COR-L47 (cell line): ENCODE data around the gene MERTK.
A peak's percentile ranks its signal among the peaks of the same experiment; 100 is the strongest.
"Not testable (repeated sequence)": the region's sequence is repeated elsewhere in the genome, so short reads cannot be mapped to it uniquely, and the experiment has no call there.

ENCODE experiments used
- DNase-seq: peaks from one replicate; lab custom pipeline; 2025; lab: John Stamatoyannopoulos, UW

MERTK gene

DNA sequence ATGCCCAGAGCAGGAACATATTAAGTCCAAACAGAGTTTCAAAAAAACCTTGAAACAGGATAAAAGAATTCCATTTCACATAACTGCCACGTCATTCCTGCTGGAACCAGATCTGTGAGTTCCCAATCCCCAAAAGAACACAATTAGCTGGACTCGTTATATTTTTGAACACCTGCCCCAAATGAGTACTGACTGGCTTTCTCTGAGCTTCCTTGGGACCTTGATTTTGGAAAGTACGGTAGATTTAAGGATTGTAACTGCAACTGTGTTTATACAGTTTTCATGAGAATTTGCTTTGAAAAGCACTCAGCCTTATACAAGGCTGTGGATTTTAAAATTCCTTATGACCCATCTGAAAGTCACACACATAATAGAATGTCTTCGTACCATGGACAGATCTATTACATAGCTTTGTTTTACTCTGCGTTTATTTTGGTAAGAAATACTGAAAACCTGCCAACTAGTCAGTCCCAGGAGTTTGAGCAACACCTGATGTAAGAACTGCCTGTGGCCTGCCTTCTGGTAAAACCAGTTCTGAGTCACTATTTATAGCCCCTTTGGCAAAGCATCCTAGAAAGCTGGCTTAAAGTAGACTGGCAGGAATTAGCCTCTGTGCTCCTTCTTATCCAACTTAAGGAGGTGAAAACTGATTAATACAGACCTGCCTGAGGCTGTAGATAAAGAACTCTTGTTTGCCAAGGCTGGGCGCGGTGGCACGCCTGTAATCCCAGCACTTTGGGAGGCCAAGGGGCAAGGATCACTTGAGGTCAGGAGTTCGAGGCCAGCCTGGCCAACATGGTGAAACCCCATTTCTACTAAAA, 48.1 kb downstream of the MERTK start:
- DNase-seq: peak; percentile 36

DNA sequence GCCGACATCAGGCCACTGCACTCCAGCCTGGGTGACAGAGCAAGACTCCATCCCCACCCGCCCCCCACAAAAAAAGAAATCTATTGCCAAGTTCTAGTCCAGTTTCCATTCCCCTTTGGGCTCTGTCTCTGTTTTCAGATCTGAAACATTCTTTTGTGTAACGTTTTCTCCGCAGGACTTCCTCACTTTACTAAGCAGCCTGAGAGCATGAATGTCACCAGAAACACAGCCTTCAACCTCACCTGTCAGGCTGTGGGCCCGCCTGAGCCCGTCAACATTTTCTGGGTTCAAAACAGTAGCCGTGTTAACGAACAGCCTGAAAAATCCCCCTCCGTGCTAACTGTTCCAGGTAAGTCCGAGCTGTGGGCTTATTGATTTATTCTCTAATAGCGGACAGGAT, 48.8 kb downstream of the MERTK start:
- no peak for DNase-seq

DNA sequence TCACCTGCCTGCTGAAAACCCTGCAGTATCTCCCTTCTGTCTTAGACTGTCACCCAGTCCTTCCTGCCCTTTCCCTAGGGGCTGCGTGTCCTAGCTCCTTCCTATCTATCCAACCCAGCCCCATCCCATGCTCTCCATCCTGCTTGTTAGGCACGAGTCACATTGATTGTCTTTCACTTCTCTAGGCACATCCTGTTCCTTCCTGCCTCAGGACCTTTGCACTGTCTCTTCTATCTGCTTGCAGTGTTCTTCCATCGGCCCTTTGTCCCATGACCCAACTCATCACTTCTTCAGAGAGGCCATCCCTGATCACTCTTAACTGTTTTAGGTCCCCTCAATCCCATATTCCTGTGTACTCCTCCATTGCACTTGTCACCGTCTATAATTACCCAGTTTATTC, 50.4 kb downstream of the MERTK start:
- DNase-seq: no peak

DNA sequence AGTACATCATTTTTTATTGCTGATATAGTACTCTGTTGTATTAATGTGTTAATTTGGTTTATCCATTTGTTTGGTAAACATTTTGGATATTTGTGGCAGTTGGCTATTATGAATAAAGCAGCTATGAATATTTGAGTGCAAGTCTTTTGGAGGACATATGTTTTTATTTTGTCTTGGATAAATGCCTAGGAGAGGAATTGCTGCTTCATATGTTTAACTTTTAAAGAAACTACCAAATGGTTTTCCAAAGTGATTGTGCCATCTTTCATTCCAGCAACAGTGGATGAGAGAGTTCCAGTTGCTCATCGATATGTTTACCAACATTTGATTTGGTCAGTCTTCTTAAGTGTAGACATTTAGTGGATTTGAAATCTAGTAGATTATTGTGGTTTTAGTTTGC, 51.8 kb downstream of the MERTK start:
- DNase-seq: no peak

DNA sequence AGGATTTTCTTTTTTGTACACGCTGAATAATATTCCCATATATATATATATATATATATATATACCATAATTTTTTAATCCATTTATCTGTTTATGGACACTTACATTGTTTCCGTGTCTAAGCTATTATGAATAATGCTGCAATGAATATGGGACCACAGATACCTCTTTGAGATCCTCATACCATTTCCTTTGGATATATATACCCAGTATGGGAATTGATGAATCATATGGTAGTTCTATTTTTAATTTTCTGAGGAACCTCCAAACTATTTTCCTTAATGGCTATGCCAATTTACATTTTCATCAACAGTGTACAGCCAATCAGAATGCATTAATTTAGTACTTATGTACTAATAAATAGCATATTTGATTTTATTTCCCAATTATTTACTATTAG, 53.1 kb downstream of the MERTK start:
- DNase-seq: no peak

DNA sequence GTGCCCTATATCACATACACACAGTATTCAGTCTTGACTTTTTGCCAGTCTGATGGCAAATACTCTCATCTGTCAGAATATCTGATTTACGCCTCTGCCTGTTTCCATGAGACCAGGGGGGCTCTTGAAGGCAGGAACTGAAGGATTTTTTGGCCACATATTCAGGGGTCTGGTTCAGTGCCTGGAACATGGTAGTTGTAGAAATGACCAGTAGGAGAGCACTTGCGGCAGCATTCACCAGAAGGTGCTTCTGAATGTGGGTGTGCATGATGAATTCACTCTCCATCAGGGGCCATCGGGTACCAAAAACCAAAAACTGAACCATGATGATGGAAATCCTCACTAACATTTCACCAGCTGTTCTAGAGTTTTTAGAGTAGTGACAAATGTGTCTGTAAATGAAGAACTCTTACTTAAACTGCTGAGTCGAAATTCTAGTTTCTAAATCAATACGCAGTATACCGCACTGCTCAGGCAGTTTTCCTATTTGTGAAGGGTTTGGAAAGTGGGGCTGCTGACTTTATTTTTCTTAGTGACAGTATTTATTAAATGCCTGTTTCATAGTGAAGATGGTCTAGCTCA, 54.6 kb downstream of the MERTK start:
- DNase-seq: no peak

DNA sequence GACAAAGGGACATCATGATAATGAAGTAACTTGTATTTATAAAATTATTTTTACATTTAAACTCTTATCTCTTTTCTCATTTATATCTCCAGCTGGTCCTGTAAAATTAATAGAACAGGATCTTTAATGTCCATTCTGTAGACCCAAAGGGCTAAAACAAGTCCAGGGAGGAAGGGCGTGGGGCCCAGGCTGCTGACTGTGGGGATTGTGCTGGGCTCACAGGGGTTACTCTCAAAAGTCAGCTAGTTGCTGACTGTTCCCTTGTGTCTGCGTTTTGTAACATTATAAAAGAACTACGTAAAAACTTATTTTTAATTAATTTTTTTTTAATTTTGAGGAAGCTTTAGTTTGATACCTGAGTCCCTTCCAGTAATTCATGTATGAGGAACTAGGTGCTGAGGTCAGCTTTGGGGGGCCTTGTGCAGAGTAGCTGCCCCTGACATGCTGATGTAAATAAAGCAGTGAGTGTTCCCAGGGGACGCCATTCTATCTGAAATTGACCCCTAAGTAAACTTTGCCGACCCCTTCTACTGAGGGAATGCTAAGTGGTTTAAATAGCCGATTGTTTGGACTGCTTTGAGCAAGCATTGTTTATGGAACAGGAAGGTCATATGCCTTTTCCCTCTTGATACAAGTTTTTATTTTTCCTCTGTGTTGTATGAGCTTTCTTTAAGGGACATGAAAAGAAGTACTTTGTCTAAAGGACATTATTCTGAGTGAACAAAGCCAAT, 56.4 kb downstream of the MERTK start:
- DNase-seq: no peak

DNA sequence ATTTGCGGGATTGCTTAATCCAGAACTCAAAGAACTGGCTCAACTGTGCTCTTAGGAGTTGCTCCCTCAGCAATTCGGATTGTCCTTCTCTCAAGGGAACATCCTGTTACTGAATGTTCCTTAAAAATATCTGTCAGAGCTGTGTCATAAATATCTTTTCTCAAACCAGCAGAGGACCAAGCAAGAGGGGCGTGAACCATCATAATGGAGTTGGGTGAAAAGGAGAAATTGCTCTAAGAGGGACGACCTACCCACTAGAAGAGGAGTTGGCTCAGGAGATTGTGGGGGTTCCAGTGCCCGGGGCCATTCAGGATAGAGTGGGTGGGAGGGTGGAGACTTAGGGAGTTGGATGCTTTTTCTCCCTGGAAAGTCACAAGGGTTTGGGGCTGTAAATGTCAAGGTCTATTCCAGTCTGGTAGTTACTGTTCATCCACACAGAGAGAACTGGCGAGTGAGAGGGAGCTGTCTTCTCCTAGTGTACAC, 59.5 kb downstream of the MERTK start:
- DNase-seq: no peak

DNA sequence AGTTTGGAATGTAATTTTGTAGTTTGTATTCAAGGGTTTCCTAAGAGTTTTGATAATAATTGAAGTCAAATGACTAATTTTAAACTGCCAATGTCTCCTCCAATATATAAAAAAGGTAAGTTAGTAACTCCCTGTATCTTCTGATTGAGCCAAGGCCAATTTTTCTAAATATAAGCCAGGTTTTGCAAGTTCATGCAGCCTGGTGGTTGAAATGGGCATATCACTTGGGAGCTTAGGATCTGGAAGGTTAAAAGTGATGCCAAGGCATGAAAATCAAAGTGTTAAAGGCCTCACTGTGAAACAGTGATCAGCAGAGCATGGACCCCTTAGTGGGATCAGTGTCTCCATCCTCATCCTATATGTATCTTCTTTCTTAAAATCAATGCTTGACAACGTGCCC, 60.5 kb downstream of the MERTK start:
- no peak for DNase-seq

DNA sequence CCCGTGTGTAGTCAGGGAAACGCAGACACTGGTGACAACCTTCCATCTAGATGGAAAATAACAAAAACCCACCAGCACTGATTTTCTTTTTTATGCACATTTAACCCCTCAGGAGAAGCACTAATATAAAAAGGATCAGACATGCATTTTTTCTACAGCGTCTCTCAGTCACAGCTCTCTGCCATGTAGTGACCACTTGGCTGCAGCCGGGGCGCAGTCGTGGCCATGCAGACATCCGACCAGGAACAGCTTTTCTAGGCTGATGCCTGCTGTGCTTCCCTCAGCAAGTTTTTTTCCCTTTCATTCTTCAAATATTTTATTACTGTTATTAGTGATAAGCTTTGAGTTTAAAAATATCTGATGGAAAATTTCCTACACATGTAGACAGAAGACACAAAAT, 63.3 kb downstream of the MERTK start:
- no peak for DNase-seq

DNA sequence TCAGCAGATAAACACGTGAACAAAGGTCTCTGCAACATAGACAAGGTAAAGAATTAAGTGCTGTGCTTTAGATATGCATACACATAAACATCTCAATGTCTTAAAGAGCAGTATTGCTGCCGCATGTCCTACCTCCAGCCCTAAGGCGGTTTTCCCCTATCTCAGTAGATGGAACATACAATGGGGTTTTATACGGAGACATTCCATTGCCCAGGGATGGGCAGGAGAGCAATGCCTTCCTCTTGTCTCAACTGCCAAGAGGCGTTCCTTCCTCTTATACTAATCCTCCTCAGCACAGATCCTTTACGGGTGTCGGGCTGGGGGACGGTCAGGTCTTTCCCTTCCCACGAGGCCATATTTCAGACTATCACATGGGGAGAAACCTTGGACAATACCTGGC, 64.7 kb downstream of the MERTK start:
- not testable (repeated sequence) for DNase-seq

DNA sequence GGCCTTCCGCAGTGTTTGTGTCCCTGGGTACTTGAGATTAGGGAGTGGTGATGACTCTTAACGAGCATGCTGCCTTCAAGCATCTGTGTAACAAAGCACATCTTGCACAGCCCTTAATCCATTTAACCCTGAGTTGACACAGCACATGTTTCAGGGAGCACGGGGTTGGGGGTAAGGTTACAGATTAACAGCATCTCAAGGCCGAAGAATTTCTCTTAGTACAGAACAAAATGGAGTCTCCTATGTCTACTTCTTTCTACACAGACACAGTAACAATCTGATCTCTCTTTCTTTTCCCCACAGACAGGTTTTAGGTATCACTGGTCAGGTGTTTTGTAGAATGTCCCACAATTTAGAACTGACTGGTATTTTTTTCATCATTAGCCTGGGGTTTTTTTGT, 65.1 kb downstream of the MERTK start:
- not testable (repeated sequence) for DNase-seq

DNA sequence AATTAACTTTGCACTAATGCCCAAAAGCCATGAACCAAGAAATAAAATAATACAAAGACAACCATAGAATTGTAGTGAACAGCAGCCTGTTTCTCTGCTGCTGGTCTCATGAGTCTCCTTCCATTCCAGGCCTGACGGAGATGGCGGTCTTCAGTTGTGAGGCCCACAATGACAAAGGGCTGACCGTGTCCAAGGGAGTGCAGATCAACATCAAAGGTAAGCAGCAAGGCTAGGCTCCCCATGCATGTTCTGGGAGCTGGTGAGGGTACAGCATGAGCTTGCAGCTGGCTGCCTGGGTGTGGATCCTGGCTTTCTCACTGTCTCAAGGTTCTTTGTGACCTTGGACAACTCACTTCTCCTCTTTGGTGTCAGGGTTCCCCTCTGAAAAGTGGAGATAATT, 66.7 kb downstream of the MERTK start:
- DNase-seq: no peak

DNA sequence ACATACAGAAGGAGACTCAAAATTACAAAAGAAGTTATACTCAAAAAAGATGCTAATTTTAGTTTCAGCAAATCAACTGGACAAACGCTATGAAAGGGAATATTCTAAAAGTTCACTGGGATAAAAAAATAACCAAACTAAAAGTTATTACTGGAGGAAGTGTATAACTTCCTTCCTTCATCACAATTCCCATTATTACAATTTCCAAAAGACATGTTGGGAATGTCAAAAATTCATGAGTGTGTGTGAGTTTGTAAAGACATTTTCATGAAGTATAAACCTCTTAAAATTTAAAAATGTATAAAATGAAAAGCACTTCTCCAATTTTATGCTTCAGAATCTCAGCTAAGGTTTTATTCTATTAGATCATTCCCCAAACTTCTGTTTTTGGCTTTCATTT, 67.8 kb downstream of the MERTK start:
- DNase-seq: no peak

DNA sequence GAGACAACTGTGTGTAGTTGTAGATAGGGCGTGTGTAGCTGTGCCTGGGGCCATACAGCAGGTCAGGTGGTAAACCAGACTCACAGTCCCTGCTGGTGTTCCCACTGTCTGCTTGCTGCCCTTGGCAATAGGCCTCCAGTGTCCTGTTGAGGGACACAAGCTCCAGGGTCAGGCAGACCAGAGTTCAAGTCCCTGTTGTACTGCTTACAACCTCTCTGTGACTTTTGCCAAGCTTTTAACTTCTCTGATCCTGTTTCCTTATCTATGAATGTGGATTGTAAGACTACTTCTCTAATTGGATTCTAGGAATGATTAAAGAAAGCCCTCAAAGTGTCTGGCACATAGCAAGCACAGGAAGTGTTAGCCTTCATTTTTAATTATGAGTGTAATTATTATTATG, 68.6 kb downstream of the MERTK start:
- DNase-seq: no peak

DNA sequence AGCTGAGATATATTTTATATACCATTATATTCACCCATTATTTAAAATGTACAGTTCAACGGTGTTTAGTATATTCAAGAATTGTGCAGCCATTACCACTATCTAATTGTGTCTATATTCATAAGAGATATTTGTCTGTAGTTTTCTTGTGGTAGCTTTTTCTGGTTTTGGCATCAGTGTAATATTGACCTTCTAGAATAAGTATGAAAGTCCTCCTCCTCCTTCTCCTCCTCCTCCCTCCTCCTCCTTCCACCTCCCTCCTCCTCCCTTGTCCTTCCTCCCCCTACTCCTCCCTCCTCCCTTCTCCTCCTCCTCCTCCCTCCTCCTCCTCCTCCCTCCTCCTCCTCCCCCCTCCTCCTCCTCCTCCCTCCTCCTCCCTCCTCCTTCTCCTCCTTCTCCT, 72.0 kb downstream of the MERTK start:
- no peak for DNase-seq

DNA sequence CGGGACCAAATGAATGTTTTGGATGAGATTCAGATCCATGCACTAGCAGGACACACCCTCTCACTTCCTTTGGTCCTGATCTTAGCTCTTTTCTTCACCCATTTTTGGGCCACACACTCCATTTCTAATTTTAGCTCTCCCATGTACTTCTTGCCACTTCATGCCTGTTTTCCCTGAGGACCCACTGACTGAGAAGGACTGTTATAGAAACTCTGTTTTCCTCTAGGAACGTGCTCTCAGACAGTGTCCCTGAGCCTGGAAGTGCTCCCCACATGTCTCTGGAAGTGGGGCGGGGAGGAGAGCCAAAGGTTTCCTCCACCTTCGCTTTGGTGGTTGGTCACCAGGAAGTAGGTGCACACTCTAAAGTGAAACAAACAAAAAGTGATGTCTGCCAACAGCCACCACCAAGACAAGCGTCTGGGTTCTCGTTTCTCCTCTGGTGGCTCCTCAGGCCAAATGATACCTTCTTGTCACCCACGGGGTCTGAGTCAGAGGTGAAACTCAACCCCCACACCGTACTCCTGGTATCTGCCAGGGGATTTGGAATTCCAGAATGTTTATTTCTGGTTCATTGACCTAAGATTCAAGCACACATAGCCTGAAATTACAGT, 74.7 kb downstream of the MERTK start:
- no peak for DNase-seq

DNA sequence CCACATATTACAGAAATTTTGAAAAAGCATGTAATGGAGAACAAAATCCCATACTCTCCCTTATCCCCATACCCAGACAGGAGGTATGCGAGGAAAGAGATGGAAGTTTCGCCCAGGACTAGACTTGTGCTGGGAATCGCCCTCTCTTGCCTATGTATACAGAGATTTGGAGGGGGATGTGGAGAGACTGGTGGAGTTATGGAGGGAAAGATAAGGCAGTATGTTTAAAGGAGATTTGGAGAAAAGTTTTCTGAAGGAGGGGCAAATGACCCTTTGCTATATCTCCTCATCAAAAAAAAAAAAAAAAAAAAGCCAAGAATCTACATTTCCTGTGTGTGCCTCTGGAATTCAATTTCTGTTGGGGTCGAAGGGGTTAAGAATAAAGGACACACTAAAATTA, 75.3 kb downstream of the MERTK start:
- DNase-seq: no peak

DNA sequence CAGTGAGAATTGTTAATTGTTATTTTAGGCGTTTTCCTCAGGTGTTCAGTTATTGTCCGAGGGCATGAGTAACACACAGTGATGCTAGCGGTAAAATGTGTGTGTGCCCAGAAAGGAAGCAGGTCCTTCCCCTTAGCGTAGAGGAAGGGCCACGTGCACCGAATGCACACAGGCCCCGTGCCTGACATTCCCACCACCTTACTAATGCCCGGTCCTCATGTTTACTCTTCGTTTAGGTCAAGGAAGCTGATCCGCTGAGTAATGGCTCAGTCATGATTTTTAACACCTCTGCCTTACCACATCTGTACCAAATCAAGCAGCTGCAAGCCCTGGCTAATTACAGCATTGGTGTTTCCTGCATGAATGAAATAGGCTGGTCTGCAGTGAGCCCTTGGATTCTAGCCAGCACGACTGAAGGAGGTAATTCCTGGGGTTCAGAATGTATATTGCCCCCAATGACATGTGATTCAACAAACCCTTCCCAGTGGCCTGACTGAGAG, 76.7 kb downstream of the MERTK start:
- peak; percentile 44 for DNase-seq

DNA sequence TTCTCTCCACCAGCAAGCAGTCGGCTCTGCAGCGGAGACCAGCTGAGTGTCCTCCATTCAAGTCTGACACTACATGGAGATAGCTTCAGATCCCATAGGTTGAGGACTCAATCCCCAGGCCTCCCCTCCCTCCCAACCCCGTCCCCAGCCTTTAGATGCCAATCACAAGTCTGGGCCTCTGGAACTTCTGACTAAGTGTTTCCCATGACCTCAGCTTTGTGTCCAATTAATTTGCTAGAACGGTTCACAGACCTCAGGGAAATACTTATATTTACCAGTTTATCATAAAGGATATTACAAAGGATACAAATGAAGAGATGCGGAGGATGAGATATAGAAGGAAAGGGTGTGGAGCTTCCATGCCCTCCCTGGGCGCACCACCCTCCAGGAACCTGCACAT, 77.4 kb downstream of the MERTK start:
- DNase-seq: no peak

DNA sequence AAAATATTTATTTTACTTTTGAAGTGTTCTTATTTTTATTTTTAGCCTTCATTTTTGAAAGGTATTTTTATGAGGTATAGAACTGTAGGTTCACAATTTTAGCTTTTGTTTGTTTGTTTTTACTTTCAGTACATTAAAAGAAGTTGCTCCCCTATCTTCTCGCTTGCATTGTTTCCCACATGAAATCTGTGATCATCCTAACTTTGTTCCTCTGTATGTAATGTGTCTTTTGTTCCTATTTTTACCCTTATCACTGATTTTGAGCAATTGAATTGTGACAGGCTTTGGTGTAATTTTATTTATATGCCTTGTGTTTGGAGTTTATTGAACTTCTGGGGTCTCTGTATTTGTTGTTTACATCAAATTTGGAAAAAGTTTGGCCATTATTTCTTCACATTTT, 78.8 kb downstream of the MERTK start:
- DNase-seq: no peak

DNA sequence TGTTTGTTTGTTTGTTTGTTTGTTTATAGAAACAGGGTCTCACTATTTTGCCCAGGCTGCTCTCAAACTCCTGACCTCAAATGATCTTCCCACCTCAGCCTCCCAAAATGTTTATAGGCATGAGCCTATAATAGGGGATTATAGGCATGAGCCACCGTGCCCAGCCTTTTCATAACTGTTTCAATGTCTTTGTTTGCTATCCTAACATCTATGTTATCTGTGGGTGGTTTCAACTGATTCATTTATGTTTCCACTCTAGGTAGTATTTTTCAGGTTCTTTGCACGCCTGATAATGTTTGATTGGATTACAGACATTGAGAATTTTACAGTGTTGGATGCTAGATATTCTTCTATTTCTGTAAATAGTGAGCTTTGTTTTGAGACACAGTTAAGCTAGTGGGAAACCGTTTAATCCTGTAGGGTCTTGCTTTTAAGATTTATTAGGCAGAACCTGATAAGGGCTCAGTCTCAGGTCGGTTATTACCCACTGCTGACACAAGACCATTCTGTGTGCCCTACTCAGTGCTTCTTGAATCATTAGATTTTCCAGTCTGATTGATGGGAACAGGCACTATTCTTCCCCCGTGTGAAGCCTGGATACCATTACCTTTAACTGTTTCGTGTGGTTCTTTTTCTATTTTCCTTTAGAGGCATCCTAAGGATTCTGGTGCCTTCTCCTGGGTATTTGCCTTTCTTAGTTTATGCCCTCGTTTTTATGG, 80.2 kb downstream of the MERTK start:
- DNase-seq: no peak
